Activated CD8-positive, alpha-beta memory T cell treated with anti-CD3 and anti-CD28 coated beads for 24 hours (primary cell): ENCODE measurements around the gene ASTN2.

Source experiments
- DNase-seq: peaks from one replicate; pipeline ENCODE4 v3.0.0-alpha.2; 2020

ASTN2 gene

GRCh38 chr9:117293206-117294114 lies 121.4 kb downstream of the ASTN2 start:
- DNase-seq, result no peak

- DNase-seq, result no peak
Measured at GRCh38 chr9:117290856-117291622, 123.8 kb downstream of the ASTN2 start.

- DNase-seq, result no peak
Measured at GRCh38 chr9:117290306-117290840, 124.5 kb downstream of the ASTN2 start.

- no peak for DNase-seq
Measured at GRCh38 chr9:117286245-117286644, 128.6 kb downstream of the ASTN2 start.

GRCh38 chr9:117284414-117284813 lies 130.4 kb downstream of the ASTN2 start:
- DNase-seq, result no peak

- no peak for DNase-seq
Measured at GRCh38 chr9:117282541-117282940, 132.3 kb downstream of the ASTN2 start.

- DNase-seq, result no peak
Measured at GRCh38 chr9:117278471-117279035, 136.3 kb downstream of the ASTN2 start.

GRCh38 chr9:117278020-117278419 lies 136.8 kb downstream of the ASTN2 start:
- no peak for DNase-seq

GRCh38 chr9:117276444-117276843 lies 138.4 kb downstream of the ASTN2 start:
- no peak for DNase-seq

- no peak for DNase-seq
Measured at GRCh38 chr9:117273612-117274011, 141.2 kb downstream of the ASTN2 start.

- no peak for DNase-seq
Measured at GRCh38 chr9:117268847-117269446, 145.9 kb downstream of the ASTN2 start.

GRCh38 chr9:117266855-117267497 lies 147.9 kb downstream of the ASTN2 start:
- no peak for DNase-seq

- DNase-seq, result no peak
Measured at GRCh38 chr9:117265253-117265652, 149.6 kb downstream of the ASTN2 start.

GRCh38 chr9:117258184-117258866 lies 156.5 kb downstream of the ASTN2 start:
- no peak for DNase-seq

GRCh38 chr9:117253261-117253660 lies 161.6 kb downstream of the ASTN2 start:
- no peak for DNase-seq

- DNase-seq, result no peak
Measured at GRCh38 chr9:117250610-117251215, 164.1 kb downstream of the ASTN2 start.

- DNase-seq, result no peak
Measured at GRCh38 chr9:117249799-117250198, 165.1 kb downstream of the ASTN2 start.

- no peak for DNase-seq
Measured at GRCh38 chr9:117247266-117247665, 167.6 kb downstream of the ASTN2 start.

GRCh38 chr9:117245175-117245829 lies 169.6 kb downstream of the ASTN2 start:
- no peak for DNase-seq

GRCh38 chr9:117242082-117242481 lies 172.8 kb downstream of the ASTN2 start:
- DNase-seq, result no peak

- DNase-seq, result no peak
Measured at GRCh38 chr9:117239428-117239827, 175.4 kb downstream of the ASTN2 start.
